NB4 (cell line): ENCODE measurements around the gene SPNS3.

Experiments
- MYC ChIP-seq: IDR thresholded peaks from 2 replicates; pipeline ENCODE4 v1.6.1; 2011; ENCODE audit warnings: low read depth, low read length
- POLR2A ChIP-seq: IDR thresholded peaks from 2 replicates; pipeline ENCODE4 v1.6.1; 2011; ENCODE audit warnings: mild to moderate bottlenecking; ENCODE audit not compliant: insufficient read length; ENCODE audit errors: extremely low read depth
- TF ChIP-seq, protein P1 (sequence below): IDR thresholded peaks from one replicate; pipeline ENCODE4 v1.5.1; 2012; ENCODE audit warnings: low read depth, low read length

DNA sequence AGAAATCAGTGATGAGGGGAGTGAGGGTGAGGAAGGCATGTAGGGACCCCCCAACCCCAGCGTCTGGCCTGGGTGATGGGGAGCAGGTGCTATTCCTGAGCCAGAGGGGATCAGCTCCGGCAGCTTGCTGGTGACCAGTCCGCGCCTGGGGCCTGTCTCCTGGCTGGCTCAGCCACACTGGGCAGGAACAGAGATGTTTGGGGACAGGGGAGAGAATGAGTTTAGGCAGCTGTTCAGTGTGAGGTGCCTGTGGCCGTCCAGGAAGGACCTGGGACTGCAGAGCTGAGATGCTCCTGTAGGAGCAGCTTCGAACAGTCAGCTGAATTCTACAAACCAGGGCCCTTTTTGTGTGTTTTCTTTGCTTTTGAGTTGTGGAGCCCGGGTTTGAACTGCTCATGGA lies 41.7 kb downstream of the SPNS3 start:
- TF ChIP-seq, protein P1, sequence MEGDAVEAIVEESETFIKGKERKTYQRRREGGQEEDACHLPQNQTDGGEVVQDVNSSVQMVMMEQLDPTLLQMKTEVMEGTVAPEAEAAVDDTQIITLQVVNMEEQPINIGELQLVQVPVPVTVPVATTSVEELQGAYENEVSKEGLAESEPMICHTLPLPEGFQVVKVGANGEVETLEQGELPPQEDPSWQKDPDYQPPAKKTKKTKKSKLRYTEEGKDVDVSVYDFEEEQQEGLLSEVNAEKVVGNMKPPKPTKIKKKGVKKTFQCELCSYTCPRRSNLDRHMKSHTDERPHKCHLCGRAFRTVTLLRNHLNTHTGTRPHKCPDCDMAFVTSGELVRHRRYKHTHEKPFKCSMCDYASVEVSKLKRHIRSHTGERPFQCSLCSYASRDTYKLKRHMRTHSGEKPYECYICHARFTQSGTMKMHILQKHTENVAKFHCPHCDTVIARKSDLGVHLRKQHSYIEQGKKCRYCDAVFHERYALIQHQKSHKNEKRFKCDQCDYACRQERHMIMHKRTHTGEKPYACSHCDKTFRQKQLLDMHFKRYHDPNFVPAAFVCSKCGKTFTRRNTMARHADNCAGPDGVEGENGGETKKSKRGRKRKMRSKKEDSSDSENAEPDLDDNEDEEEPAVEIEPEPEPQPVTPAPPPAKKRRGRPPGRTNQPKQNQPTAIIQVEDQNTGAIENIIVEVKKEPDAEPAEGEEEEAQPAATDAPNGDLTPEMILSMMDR: no peak
- TF ChIP-seq POLR2A (no peak), MYC (no peak)
